ENCODE data around the gene KLK13.

Gene KLK13

GRCh38 chr19:51064534-51065220, at the start of gene KLK13:
Gene KLK13 (minus strand): TSS chr19:51065092. CDS start chr19:51065067, 25 bp downstream.
- no peak within 1 kb of the TSS for H3K4me3 ChIP-seq (ENCODE audit: low read depth, low read length)
- POLR2A ChIA-PET, result no interaction called here
- CTCF ChIA-PET, result no interaction called here
- TF ChIP-seq CTCF (IDR thresholded peaks at IDR 0.05; ENCODE audit: insufficient read depth, low read length, missing control alignments), result no peak
- no peak for DNase-seq (ENCODE audit: low read depth, low spot score)

- no peak for DNase-seq (ENCODE audit: low read depth, low spot score)
- ChIA-PET POLR2A (no interaction called here), CTCF (no interaction called here)
- no peak overlapping the region for H3K4me3 ChIP-seq (ENCODE audit: low read depth, low read length)
- TF ChIP-seq CTCF (IDR thresholded peaks at IDR 0.05; ENCODE audit: insufficient read depth, low read length, missing control alignments), result no peak
Measured at GRCh38 chr19:51114087-51114729, 49.3 kb upstream of the KLK13 start.

- H3K4me3 ChIP-seq (ENCODE audit: low read depth, low read length), result no peak overlapping the region
- ChIA-PET POLR2A (no interaction called here), CTCF (no interaction called here)
- no peak for TF ChIP-seq CTCF (IDR thresholded peaks at IDR 0.05; ENCODE audit: insufficient read depth, low read length, missing control alignments)
- DNase-seq (ENCODE audit: low read depth, low spot score), result no peak
Measured at GRCh38 chr19:51111606-51112005, 46.7 kb upstream of the KLK13 start.

GRCh38 chr19:51110666-51110971, 45.7 kb upstream of the KLK13 start:
- H3K4me3 ChIP-seq (ENCODE audit: low read depth, low read length), result no peak overlapping the region
- ChIA-PET CTCF (no interaction called here), POLR2A (no interaction called here)
- TF ChIP-seq CTCF (IDR thresholded peaks at IDR 0.05; ENCODE audit: insufficient read depth, low read length, missing control alignments), result no peak
- DNase-seq (ENCODE audit: low read depth, low spot score), result no peak

- H3K4me3 ChIP-seq (ENCODE audit: low read depth, low read length), result peak overlapping the region; percentile 70
- ChIA-PET CTCF (interaction anchor here (1.7 kb wide), 1 partner anchor 12 kb away, joined by 5 read pairs; no protein-coding TSS in a partner anchor), POLR2A (no interaction called here)
- no peak for DNase-seq (ENCODE audit: low read depth, low spot score)
- TF ChIP-seq CTCF (IDR thresholded peaks at IDR 0.05; ENCODE audit: insufficient read depth, low read length, missing control alignments), result no peak
Measured at GRCh38 chr19:51108805-51109146, 43.9 kb upstream of the KLK13 start.

GRCh38 chr19:51108066-51108804, 43.3 kb upstream of the KLK13 start, which contains the start of gene CTU1:
Gene CTU1 (minus strand): TSS chr19:51108409. CDS start chr19:51104569, 3,840 bp downstream.
- TF ChIP-seq CTCF (IDR thresholded peaks at IDR 0.05; ENCODE audit: insufficient read depth, low read length, missing control alignments), result no peak
- H3K4me3 ChIP-seq (ENCODE audit: low read depth, low read length), result peak within 1 kb of the TSS; percentile 92
- DNase-seq (ENCODE audit: low read depth, low spot score), result peak; percentile 96
- CTCF ChIA-PET, result interaction anchor here (1.7 kb wide), 1 partner anchor 12 kb away, joined by 5 read pairs; no protein-coding TSS in a partner anchor
- POLR2A ChIA-PET, result no interaction called here

All from AG04449 (cell line).